Activated T-cell treated with anti-CD3 and anti-CD28 coated beads, Interleukin-2, amount 50 U/mL, for 4 hours (primary cell): ENCODE results near the gene PRRG4. TPM values are rescaled to one million over a fixed set of nuclear protein-coding genes. Genes with fewer than 3 reads are reported as not detected.
"Not testable (repeated sequence)": the region's sequence is repeated elsewhere in the genome, so short reads cannot be mapped to it uniquely, and the experiment has no call there.

Source experiments
- ATAC-seq, 2 donors: fragments of 200-7000 bp; cut with Tn5 transposase; one replicate each; pipeline ENCODE4 v1.10.0; 2021
- DNase-seq: peaks from one replicate; pipeline ENCODE4 v3.0.0-alpha.2; 2020
- H3K27me3 Mint-ChIP-seq: one replicate; pipeline ENCODE4 v1.8.0; 2021; ENCODE audit warnings: low read depth, mixed read lengths
- H3K36me3 Mint-ChIP-seq: one replicate; pipeline ENCODE4 v1.8.0; 2022; ENCODE audit warnings: mixed read lengths; ENCODE audit not compliant: insufficient read depth
- H3K4me1 Mint-ChIP-seq: one replicate; pipeline ENCODE4 v1.8.0; 2021; ENCODE audit warnings: low read depth, mixed read lengths
- H3K4me3 Mint-ChIP-seq: one replicate; pipeline ENCODE4 v1.8.0; 2021; ENCODE audit warnings: mild to moderate bottlenecking, moderate library complexity, mixed read lengths
- H3K9me3 Mint-ChIP-seq: one replicate; pipeline ENCODE4 v1.8.0; 2021; ENCODE audit warnings: mixed read lengths
- total RNA-seq, 3 donors: library from RNA; stranded (reverse); gene quantifications; one replicate each; pipeline ENCODE4 v1.2.1, GENCODE V29; 2021

PRRG4 gene
- total RNA-seq, 3 donors from 2014 or later = 0.45 to 0.68 (median 0.56) TPM

GRCh38 chr11:32884770-32885384 is 55.1 kb downstream of the PRRG4 start:
- peak in 1 of 2 donors; percentile 51 for ATAC-seq
- DNase-seq = no peak
- Mint-ChIP-seq H3K36me3 (no peaks in the 10 kb centered on the region), H3K4me3 (no peak overlapping the region), H3K27me3 (peaks cover 1% of the 10 kb centered on the region), H3K9me3 (no peaks in the 10 kb centered on the region), H3K4me1 (no peaks in the 10 kb centered on the region)

- ATAC-seq = no peak
- H3K4me3 Mint-ChIP-seq = no peak overlapping the region
Measured at GRCh38 chr11:32885556-32885955, 55.8 kb downstream of the PRRG4 start.

DNA sequence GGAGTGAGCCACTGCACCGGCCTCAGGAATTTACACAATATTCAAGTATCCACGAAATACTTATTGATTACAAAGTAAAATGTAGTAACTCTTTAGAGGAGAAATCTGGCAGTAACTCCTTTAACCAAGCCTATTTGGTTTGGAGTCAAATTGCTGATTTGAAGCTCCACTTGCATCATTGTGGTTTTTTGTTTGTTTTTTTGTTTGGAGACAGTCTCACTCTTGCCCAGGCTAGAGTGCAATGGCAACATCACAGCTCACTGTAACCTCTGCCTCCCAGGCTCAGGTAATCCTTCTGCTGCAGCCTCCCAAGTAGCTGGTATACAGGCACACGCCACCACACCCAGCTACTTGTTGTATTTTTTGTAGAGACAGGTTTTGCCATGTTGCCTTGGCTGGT is 56.5 kb downstream of the PRRG4 start:
- Mint-ChIP-seq H3K4me3 (no peak overlapping the region), H3K27me3 (no peaks in the 10 kb centered on the region), H3K36me3 (no peaks in the 10 kb centered on the region), H3K9me3 (no peaks in the 10 kb centered on the region), H3K4me1 (peaks cover under 1% of the 10 kb centered on the region)
- no peak for DNase-seq
- ATAC-seq = no peak

More at GRCh38 chr11:32885556-32885955, 55.8 kb downstream of the PRRG4 start:
- peaks cover 1% of the 10 kb centered on the region for H3K27me3 Mint-ChIP-seq
- H3K9me3 Mint-ChIP-seq = no peaks in the 10 kb centered on the region
- DNase-seq = no peak
- H3K36me3 Mint-ChIP-seq = no peaks in the 10 kb centered on the region
- H3K4me1 Mint-ChIP-seq = no peaks in the 10 kb centered on the region

GRCh38 chr11:32887707-32888383 is 58.1 kb downstream of the PRRG4 start:
- H3K27me3 Mint-ChIP-seq, H3K9me3 Mint-ChIP-seq, ATAC-seq, DNase-seq, H3K4me3 Mint-ChIP-seq, H3K36me3 Mint-ChIP-seq: not testable (repeated sequence)
- peaks cover 11% of the 10 kb centered on the region for H3K4me1 Mint-ChIP-seq

- not testable (repeated sequence) for H3K9me3 Mint-ChIP-seq, H3K27me3 Mint-ChIP-seq, H3K4me3 Mint-ChIP-seq, DNase-seq, H3K36me3 Mint-ChIP-seq, ATAC-seq
- H3K4me1 Mint-ChIP-seq = peaks cover 11% of the 10 kb centered on the region
Measured at GRCh38 chr11:32888384-32888710, 58.6 kb downstream of the PRRG4 start.

GRCh38 chr11:32888805-32889204 is 59.1 kb downstream of the PRRG4 start:
- DNase-seq = no peak
- H3K36me3 Mint-ChIP-seq = no peaks in the 10 kb centered on the region
- no peak overlapping the region for H3K4me3 Mint-ChIP-seq
- no peak for ATAC-seq
- no peaks in the 10 kb centered on the region for H3K27me3 Mint-ChIP-seq
- H3K4me1 Mint-ChIP-seq = peaks cover 11% of the 10 kb centered on the region
- H3K9me3 Mint-ChIP-seq = no peaks in the 10 kb centered on the region

DNA sequence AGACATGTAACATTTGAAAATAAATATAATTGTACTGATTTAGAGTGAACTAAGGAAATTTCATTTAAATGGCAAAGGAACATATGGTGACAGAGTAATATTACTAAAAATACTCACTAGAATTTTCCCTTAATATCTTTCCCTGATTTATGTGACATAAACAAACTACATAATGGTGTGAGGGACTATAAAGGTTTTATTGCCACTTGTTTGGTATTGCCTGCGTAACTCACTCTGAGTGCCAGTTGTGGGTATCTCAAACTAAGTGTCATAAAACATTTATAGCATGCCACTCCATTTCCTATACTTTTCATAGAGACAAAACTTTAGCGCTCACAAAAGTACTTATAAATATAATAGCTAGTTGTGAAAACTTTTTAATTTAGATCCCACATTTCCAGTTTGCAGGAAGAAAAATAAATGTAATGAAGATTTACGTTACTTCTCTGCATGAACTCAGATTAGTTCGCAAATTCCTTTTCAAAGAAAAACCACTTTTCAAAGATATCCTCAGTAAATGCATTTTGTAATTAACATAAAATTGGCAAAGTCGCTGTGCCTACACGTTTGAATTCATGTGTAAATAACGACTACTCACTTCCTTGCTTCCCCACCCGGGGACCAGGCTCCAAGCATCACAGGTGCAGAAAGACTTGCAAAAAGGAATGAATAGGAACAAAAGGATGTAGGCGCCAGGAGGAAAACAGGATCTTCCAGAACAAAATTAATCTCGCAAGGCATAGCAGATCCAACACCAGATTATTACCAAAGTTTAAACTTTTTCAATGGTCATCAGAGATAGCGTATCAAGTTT is 61.3 kb downstream of the PRRG4 start:
- peaks cover 27% of the 10 kb centered on the region for H3K4me1 Mint-ChIP-seq
- no peak for ATAC-seq
- H3K27me3 Mint-ChIP-seq = no peaks in the 10 kb centered on the region
- DNase-seq = no peak
- H3K9me3 Mint-ChIP-seq = no peaks in the 10 kb centered on the region
- H3K4me3 Mint-ChIP-seq = peak overlapping the region; percentile 87
- H3K36me3 Mint-ChIP-seq = no peaks in the 10 kb centered on the region

DNA sequence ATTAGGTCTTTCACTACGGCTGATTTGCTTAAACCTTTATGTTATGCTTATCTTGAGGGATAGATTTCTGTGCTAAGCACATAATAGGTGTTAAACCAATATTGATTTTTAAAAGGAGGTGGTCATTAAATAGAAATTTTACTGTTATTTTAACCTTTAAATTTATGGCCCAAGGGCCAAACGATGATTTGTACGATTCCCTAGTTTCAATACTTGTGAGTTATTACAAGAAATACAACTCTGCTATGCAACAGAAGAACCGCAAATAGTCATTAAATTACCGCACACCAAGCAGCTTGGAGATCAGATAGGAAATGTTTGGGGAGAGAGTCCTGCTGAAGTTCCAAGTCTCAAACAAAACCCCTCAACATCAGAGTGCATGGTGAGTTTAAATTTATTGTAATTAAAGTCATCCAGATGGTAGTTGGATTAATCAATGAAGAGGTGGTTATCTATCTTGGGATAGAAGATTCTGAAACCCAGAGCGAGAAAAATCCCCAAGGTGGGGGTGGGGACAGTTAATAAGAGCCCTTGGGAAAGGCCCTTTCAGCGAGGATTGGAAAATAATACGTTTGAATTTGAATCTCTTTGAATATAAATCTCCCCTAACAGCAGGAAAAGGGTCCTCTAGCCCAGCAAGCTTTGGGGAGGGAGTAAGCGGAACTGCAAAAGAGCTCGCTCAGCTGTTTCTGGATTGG is 62.1 kb downstream of the PRRG4 start:
- no peaks in the 10 kb centered on the region for H3K27me3 Mint-ChIP-seq
- no peak for DNase-seq
- ATAC-seq = no peak
- H3K9me3 Mint-ChIP-seq = no peaks in the 10 kb centered on the region
- no peaks in the 10 kb centered on the region for H3K36me3 Mint-ChIP-seq
- H3K4me3 Mint-ChIP-seq = peak overlapping the region; percentile 87
- peaks cover 27% of the 10 kb centered on the region for H3K4me1 Mint-ChIP-seq

DNA sequence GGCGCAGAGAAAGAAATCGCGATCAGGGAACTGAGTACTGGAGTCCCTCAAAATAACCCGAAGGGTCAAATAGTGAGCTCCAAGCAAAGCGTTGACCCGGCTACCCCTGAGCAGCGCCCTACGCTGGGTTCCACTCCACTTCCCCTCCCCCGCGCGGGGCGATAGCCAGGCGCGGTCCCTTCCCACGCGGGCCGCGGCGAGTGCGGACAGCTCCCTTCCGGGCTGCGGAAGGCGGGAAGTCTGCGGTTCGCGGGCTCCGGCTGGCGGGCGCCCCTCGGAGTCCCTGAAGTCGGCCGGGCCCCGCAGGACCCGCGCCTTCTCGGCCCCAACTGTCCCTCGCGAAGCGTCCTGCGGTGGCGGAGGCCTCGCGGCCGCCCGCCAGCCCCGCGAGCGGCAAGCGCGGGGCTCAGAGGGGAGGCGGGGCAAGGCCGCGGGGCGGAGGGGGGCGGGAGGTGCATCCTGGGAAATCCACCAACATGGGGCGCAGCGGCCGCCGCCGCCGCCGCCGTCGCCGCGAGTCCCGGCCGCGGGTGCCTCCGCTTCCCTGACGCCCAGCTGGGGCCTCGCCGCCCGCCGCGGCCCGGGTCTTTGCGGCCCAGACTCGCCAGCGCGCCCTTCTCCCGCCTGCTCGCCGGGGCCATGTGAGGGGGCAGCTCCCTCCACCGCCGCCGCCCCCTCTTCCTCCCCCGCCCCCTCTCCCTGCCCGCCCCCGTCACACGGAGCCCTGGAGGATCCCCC is 62.8 kb downstream of the PRRG4 start, which contains the start of gene QSER1:
TSS of gene QSER1 (plus strand) at position 457 of the 738 bp plus-strand sequence. CDS start 315 bp downstream, outside the sequence.
- H3K4me1 Mint-ChIP-seq = peaks cover 29% of the 10 kb centered on the region
- no peaks in the 10 kb centered on the region for H3K36me3 Mint-ChIP-seq
- peak; percentile 76 to 81 for ATAC-seq
- H3K27me3 Mint-ChIP-seq = no peaks in the 10 kb centered on the region
- DNase-seq = peak; percentile 66
- peak within 1 kb of the TSS; percentile 95 for H3K4me3 Mint-ChIP-seq
- no peaks in the 10 kb centered on the region for H3K9me3 Mint-ChIP-seq

GRCh38 chr11:32893093-32893342 is 63.3 kb downstream of the PRRG4 start:
- Mint-ChIP-seq H3K4me3 (peak overlapping the region; percentile 95), H3K27me3 (no peaks in the 10 kb centered on the region), H3K36me3 (no peaks in the 10 kb centered on the region), H3K9me3 (no peaks in the 10 kb centered on the region), H3K4me1 (peaks cover 34% of the 10 kb centered on the region)
- no peak for ATAC-seq
- peak; percentile 47 for DNase-seq

DNA sequence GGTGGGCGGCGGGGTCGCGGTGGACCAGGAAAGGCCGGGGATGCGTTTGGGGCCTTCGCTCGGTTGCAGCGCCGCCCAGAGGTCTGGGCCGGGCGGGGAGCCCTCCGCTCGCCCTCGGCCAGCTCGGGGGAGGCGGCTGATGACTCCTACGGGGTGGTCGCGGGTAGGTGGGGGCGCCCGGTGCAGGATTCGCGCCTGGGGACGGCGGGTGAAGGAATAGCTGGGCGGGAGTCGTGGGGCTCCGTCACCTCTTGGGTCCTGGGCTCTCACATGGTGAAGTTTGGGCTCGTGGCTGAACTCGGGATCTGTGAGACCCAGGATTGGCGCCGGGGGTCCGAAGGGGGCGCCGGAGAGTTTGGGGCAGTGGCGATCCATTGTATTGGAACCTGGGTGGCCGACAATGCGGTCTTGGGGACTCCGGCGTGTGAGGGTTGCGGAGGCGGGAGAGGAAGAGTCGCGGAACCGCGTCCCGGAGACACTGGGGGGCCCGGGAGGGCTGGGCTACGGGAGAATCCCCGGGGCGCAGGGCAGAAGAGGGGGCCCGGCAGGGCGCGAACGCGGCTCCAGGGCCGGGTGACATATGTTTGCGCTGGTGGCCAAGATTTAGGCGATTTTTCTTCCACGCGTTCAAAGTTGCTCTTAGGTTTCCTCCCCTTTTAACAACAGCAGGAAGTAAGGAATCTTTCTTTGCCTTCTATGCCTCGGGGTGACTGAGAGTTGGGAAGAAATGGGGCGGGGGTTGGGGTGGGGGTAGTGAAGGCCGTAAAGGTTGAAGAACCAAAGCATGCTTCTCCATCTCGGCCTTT is 63.8 kb downstream of the PRRG4 start:
- ATAC-seq = peak; percentile 53 to 59
- Mint-ChIP-seq H3K4me1 (peaks cover 34% of the 10 kb centered on the region), H3K36me3 (no peaks in the 10 kb centered on the region), H3K27me3 (no peaks in the 10 kb centered on the region), H3K9me3 (no peaks in the 10 kb centered on the region), H3K4me3 (peak overlapping the region; percentile 95)
- no peak for DNase-seq

DNA sequence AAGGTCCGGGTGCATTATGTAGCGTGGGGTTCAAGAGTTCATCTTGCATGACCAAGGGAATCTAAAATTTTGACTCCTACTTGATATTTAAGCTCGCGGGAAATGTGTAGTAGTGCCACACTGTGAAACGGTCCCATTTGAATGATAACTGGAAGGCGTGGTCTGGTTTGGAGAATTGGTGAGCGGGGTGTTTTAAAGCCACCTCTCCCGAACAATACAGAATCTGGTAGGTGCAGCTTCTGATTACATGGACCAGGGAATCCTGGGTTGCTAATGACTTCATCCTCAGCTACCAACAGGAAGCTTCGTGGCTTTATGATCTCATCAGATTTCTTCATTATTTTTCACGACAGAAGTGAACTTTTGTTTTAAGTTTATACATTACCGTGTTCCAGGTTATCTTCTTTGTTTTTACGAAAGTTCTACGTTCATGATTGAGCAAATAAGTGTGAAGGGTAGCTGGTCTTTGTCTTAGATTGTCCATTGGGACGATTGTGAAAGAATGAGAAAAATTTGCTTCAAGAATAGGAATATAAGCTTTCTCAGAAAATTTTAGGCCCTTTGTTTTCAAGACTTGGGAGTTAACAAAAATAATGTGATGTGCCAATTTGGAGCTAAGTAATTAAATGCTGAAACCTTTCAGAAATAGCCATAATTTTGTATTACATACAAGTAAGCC is 64.6 kb downstream of the PRRG4 start:
- H3K27me3 Mint-ChIP-seq = no peaks in the 10 kb centered on the region
- DNase-seq (no peak), ATAC-seq (peak in 1 of 2 donors; percentile 15)
- peaks cover 2% of the 10 kb centered on the region for H3K36me3 Mint-ChIP-seq
- peak overlapping the region; percentile 95 for H3K4me3 Mint-ChIP-seq
- no peaks in the 10 kb centered on the region for H3K9me3 Mint-ChIP-seq
- peaks cover 35% of the 10 kb centered on the region for H3K4me1 Mint-ChIP-seq

DNA sequence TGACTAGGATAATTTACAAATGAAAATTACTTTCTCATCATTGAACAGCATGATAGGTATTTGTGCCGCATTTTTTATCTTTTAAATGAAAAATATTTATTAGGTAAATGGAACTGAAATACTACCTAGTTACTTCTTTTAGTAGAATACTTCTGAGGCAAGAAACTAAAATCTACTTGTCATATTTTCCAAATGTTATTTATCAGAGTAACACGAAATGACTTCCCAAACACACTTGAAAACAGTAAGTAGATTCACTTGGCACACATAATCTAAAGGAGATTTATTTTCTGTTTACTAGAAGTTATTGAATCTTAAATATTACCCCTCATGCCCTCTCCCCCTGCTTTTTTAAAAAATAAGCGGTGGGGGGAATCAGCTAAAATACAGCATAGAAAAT is 65.2 kb downstream of the PRRG4 start:
- DNase-seq = no peak
- H3K4me3 Mint-ChIP-seq = peak overlapping the region; percentile 19
- peaks cover 3% of the 10 kb centered on the region for H3K36me3 Mint-ChIP-seq
- peaks cover 40% of the 10 kb centered on the region for H3K4me1 Mint-ChIP-seq
- H3K27me3 Mint-ChIP-seq = no peaks in the 10 kb centered on the region
- no peak for ATAC-seq
- no peaks in the 10 kb centered on the region for H3K9me3 Mint-ChIP-seq
